H9 (cell line): ENCODE results near the gene ZNF124. TPM values are rescaled to one million over a fixed set of nuclear protein-coding genes. Genes with fewer than 3 reads are reported as not detected.

ENCODE experiments used
- DNase-seq: peaks from one replicate; pipeline ENCODE4 v3.0.0-alpha.2; 2017
- H2AFZ ChIP-seq: one replicate; pipeline ENCODE4 v1.6.1; 2013; ENCODE audit warnings: mild to moderate bottlenecking, low read length, control low read depth, moderate library complexity
- H2AK5ac ChIP-seq: 2 replicates; pipeline ENCODE4 v1.6.1; 2013; ENCODE audit warnings: low read length, control low read depth, mixed read lengths; ENCODE audit not compliant: insufficient read length
- H2BK120ac ChIP-seq: one replicate; pipeline ENCODE4 v1.6.1; 2013; ENCODE audit warnings: low read depth, mild to moderate bottlenecking, low read length, control low read depth, inconsistent platforms; ENCODE audit not compliant: poor library complexity, severe bottlenecking
- H2BK12ac ChIP-seq: 2 replicates; pipeline ENCODE4 v1.6.1; 2013; ENCODE audit warnings: low read length, control low read depth, mixed read lengths, low read depth; ENCODE audit not compliant: insufficient read length
- H2BK15ac ChIP-seq: 2 replicates; pipeline ENCODE4 v1.6.1; 2013; ENCODE audit warnings: low read depth, low read length, control low read depth
- H2BK20ac ChIP-seq: one replicate; pipeline ENCODE4 v1.6.1; 2013; ENCODE audit warnings: low read depth, mild to moderate bottlenecking, low read length, control low read depth, inconsistent platforms; ENCODE audit not compliant: poor library complexity, severe bottlenecking
- H2BK5ac ChIP-seq: 2 replicates; pipeline ENCODE4 v1.6.1; 2013; ENCODE audit warnings: low read length, control low read depth, mixed read lengths; ENCODE audit not compliant: insufficient read length
- H3K14ac ChIP-seq: 2 replicates; pipeline ENCODE4 v1.6.1; 2013; ENCODE audit warnings: low read length, control low read depth; ENCODE audit not compliant: insufficient read depth
- H3K18ac ChIP-seq: 2 replicates; pipeline ENCODE4 v1.6.1; 2013; ENCODE audit warnings: low read depth, mild to moderate bottlenecking, mixed read lengths, low read length, control low read depth; ENCODE audit not compliant: insufficient read length
- H3K23ac ChIP-seq: 2 replicates; pipeline ENCODE4 v1.6.1; 2013; ENCODE audit warnings: low read length, control low read depth, mixed read lengths, low read depth; ENCODE audit not compliant: insufficient read length
- H3K23me2 ChIP-seq: 2 replicates; pipeline ENCODE4 v1.6.1; 2013; ENCODE audit warnings: low read depth, mild to moderate bottlenecking, mixed read lengths, low read length, control low read depth; ENCODE audit not compliant: insufficient read length, poor library complexity, severe bottlenecking
- H3K27ac ChIP-seq: 2 replicates; pipeline ENCODE4 v1.5.1; 2013; ENCODE audit warnings: low read length, control low read depth, mixed read lengths, low read depth; ENCODE audit not compliant: insufficient read length
- H3K27me3 ChIP-seq: 2 replicates; pipeline ENCODE4 v1.6.1; 2013; ENCODE audit warnings: low read length, control low read depth, inconsistent platforms; ENCODE audit not compliant: insufficient read depth
- H3K4ac ChIP-seq: 2 replicates; pipeline ENCODE4 v1.6.1; 2013; ENCODE audit warnings: low read depth, mild to moderate bottlenecking, control low read depth, inconsistent platforms, low read length, moderate library complexity
- H3K4me1 ChIP-seq: 2 replicates; pipeline ENCODE4 v1.6.1; 2013; ENCODE audit warnings: low read length, control low read depth, inconsistent platforms; ENCODE audit not compliant: insufficient read depth
- H3K4me2 ChIP-seq: 2 replicates; pipeline ENCODE4 v1.6.1; 2013; ENCODE audit warnings: low read length, control low read depth, mixed read lengths; ENCODE audit not compliant: insufficient read length, insufficient read depth
- H3K56ac ChIP-seq: 2 replicates; pipeline ENCODE4 v1.6.1; 2013; ENCODE audit warnings: low read depth, mild to moderate bottlenecking, mixed read lengths, low read length, control low read depth; ENCODE audit not compliant: insufficient read length
- H3K79me1 ChIP-seq: 2 replicates; pipeline ENCODE4 v1.6.1; 2013; ENCODE audit warnings: low read depth, mild to moderate bottlenecking, moderate library complexity, low read length, control low read depth, inconsistent platforms; ENCODE audit not compliant: insufficient read depth, poor library complexity, severe bottlenecking
- H3K79me2 ChIP-seq: 2 replicates; pipeline ENCODE4 v1.6.1; 2013; ENCODE audit warnings: low read length, control low read depth, inconsistent platforms; ENCODE audit not compliant: insufficient read depth
- H3K9ac ChIP-seq: 2 replicates; pipeline ENCODE4 v1.6.1; 2013; ENCODE audit warnings: low read length, control low read depth, mixed read lengths; ENCODE audit not compliant: insufficient read length; ENCODE audit errors: extremely low read depth
- H3K9me3 ChIP-seq: one replicate; pipeline ENCODE4 v1.6.1; 2013; ENCODE audit warnings: low read depth, low read length, inconsistent platforms; ENCODE audit not compliant: control insufficient read depth
- H3T11ph ChIP-seq: one replicate; pipeline ENCODE4 v1.6.1; 2013; ENCODE audit warnings: mild to moderate bottlenecking, low read length, control low read depth, inconsistent platforms
- H4K20me1 ChIP-seq: one replicate; pipeline ENCODE4 v1.6.1; 2013; ENCODE audit not compliant: control insufficient read depth, insufficient read length, insufficient read depth
- H4K5ac ChIP-seq: 2 replicates; pipeline ENCODE4 v1.6.1; 2013; ENCODE audit warnings: low read depth, mild to moderate bottlenecking, mixed read lengths, low read length, control low read depth; ENCODE audit not compliant: insufficient read length
- H4K8ac ChIP-seq: replicated peaks from 2 replicates; pipeline ENCODE4 v1.6.1; 2013; ENCODE audit warnings: low read length, control low read depth, mixed read lengths, low read depth; ENCODE audit not compliant: insufficient read length
- H4K91ac ChIP-seq: 2 replicates; pipeline ENCODE4 v1.6.1; 2013; ENCODE audit warnings: low read depth, mild to moderate bottlenecking, moderate library complexity, mixed read lengths, low read length, control low read depth; ENCODE audit not compliant: insufficient read length
- H3K27ac Mint-ChIP-seq, 3 experiments: 2 replicates in 2 of 3; 3 replicates in 1 of 3; pipeline ENCODE4 v1.8.0; 2020 to 2021; ENCODE audit warnings: mixed read lengths in 3 of 3, mild to moderate bottlenecking in 1 of 3, moderate library complexity in 1 of 3
- H3K27me3 Mint-ChIP-seq: 2 replicates; pipeline ENCODE4 v1.8.0; 2021; ENCODE audit warnings: low read depth, mild to moderate bottlenecking, moderate library complexity, mixed read lengths
- H3K36me3 Mint-ChIP-seq, 3 experiments: 2 replicates in 2 of 3; 3 replicates in 1 of 3; pipeline ENCODE4 v1.8.0; 2020 to 2021; ENCODE audit warnings: low read depth in 3 of 3, mixed read lengths in 3 of 3; ENCODE audit not compliant: insufficient read depth in 1 of 3
- H3K4me1 Mint-ChIP-seq, 2 experiments: 2 replicates each; pipeline ENCODE4 v1.8.0; 2020; ENCODE audit warnings: mixed read lengths in 2 of 2
- H3K4me3 Mint-ChIP-seq, 2 experiments: 2 replicates in 1 of 2; 3 replicates in 1 of 2; pipeline ENCODE4 v1.8.0; 2020 to 2021; ENCODE audit warnings: mild to moderate bottlenecking in 2 of 2, mixed read lengths in 2 of 2, moderate library complexity in 1 of 2
- H3K9me3 Mint-ChIP-seq, 2 experiments: 2 replicates in 1 of 2; 3 replicates in 1 of 2; pipeline ENCODE4 v1.8.0; 2020; ENCODE audit warnings: mild to moderate bottlenecking in 2 of 2, mixed read lengths in 2 of 2, moderate library complexity in 1 of 2
- CTCF ChIP-seq: fragments of 200-600 bp; sonication (generic); conservative IDR thresholded peaks from 3 replicates; pipeline ENCODE4 v1.8.0; 2021; ENCODE audit warnings: antibody characterized with exemption, mild to moderate bottlenecking
- WGBS: extraction: QIAGEN DNeasy Blood & Tissue Kit; methylation state at CpG from one replicate; pipeline ENCODE4 v1.1.7; 2013; ENCODE audit warnings: missing lambda C conversion rate, low lambda C conversion rate, mixed read lengths; ENCODE audit not compliant: insufficient read length; ENCODE audit errors: extremely low coverage; 5-methylcytosine and 5-hydroxymethylcytosine counted together
- total RNA-seq: library from RNA; stranded (reverse); gene quantifications from 2 replicates; pipeline ENCODE4 v1.2.1, GENCODE V29; 2021

ZNF124 gene
- total RNA-seq, 1 experiment from 2014 or later, result 50.6 TPM

- Histone ChIP-seq H3K9ac (no peak overlapping the region), H2BK20ac (no peak overlapping the region), H3K27ac (no peak overlapping the region), H3K23me2 (no peaks in the 10 kb centered on the region), H3K4ac (no peak overlapping the region), H4K20me1 (no peaks in the 10 kb centered on the region), H3K79me1 (no peaks in the 10 kb centered on the region), H3K56ac (no peak overlapping the region), H4K8ac (no peak overlapping the region), H4K91ac (no peak overlapping the region), H3K4me1 (no peaks in the 10 kb centered on the region), H3T11ph (no peak overlapping the region), H2BK15ac (no peak overlapping the region), H3K18ac (no peak overlapping the region), H3K14ac (no peak overlapping the region), H3K9me3 (no peaks in the 10 kb centered on the region), H2BK5ac (no peak overlapping the region), H3K27me3 (no peaks in the 10 kb centered on the region), H2AK5ac (no peak overlapping the region), H3K79me2 (no peaks in the 10 kb centered on the region), H3K23ac (no peak overlapping the region), H2AFZ (no peak overlapping the region), H3K4me2 (no peak overlapping the region), H2BK120ac (no peak overlapping the region), H4K5ac (no peak overlapping the region), H2BK12ac (no peak overlapping the region)
- no peak for TF ChIP-seq CTCF
- no peak for DNase-seq
- H3K27ac Mint-ChIP-seq, result no peak overlapping the region
- WGBS, result no CpG with 5 or more reads among the region's 5 CpGs
- H3K4me1 Mint-ChIP-seq, result peaks cover 0 to 1% of the 10 kb centered on the region in 2 experiments; a peak in 1 of 4 replicates
- H3K4me3 Mint-ChIP-seq, result no peak overlapping the region
- peaks cover 1 to 2% (median 1%) of the 10 kb centered on the region in 3 experiments; a peak in 3 of 7 replicates for H3K36me3 Mint-ChIP-seq
- H3K27me3 Mint-ChIP-seq, result peaks cover 4% of the 10 kb centered on the region; the same call in 1 of the 2 replicates
- peaks cover 0 to 3% of the 10 kb centered on the region in 2 experiments; a peak in 1 of 5 replicates for H3K9me3 Mint-ChIP-seq
Observed at GRCh38 chr1:247175458-247175857, 3.6 kb upstream of the ZNF124 start.
